GM21529 (cell line): ENCODE data around the gene LSP1.

Experiments
- ATAC-seq: cut with Tn5 transposase; IDR thresholded peaks from one replicate; pipeline ENCODE4 v1.9.1; 2021; ENCODE audit not compliant: unreplicated experiment

LSP1 gene

GRCh38 chr11:1824221-1825038, 28.5 kb upstream of the LSP1 start:
- ATAC-seq: no peak

GRCh38 chr11:1825039-1825740, 27.7 kb upstream of the LSP1 start:
- ATAC-seq: no peak

- ATAC-seq: no peak
Measured at GRCh38 chr11:1825785-1826451, 27.0 kb upstream of the LSP1 start.

GRCh38 chr11:1826552-1827094, 26.3 kb upstream of the LSP1 start:
- ATAC-seq: no peak

GRCh38 chr11:1827095-1827813, 25.6 kb upstream of the LSP1 start:
- ATAC-seq: no peak

GRCh38 chr11:1827931-1828330, 25.0 kb upstream of the LSP1 start:
- no peak for ATAC-seq

GRCh38 chr11:1828542-1828941, 24.3 kb upstream of the LSP1 start:
- no peak for ATAC-seq

- ATAC-seq: no peak
Measured at GRCh38 chr11:1829039-1829820, 23.7 kb upstream of the LSP1 start.

- no peak for ATAC-seq
Measured at GRCh38 chr11:1830004-1830321, 22.9 kb upstream of the LSP1 start.

GRCh38 chr11:1830322-1831223, 22.3 kb upstream of the LSP1 start:
- ATAC-seq: no peak

- no peak for ATAC-seq
Measured at GRCh38 chr11:1831338-1832210, 21.3 kb upstream of the LSP1 start.

GRCh38 chr11:1832211-1832919, 20.5 kb upstream of the LSP1 start:
- ATAC-seq: no peak

- no peak for ATAC-seq
Measured at GRCh38 chr11:1832920-1833295, 20.0 kb upstream of the LSP1 start.

- ATAC-seq: no peak
Measured at GRCh38 chr11:1834062-1834610, 18.7 kb upstream of the LSP1 start.

- no peak for ATAC-seq
Measured at GRCh38 chr11:1834779-1835670, 17.9 kb upstream of the LSP1 start, which contains the start of gene SYT8. TSS of gene SYT8 (plus strand) at chr11:1834990. CDS start at chr11:1835106, 116 bp downstream.

- ATAC-seq: no peak
Measured at GRCh38 chr11:1835671-1836010, 17.2 kb upstream of the LSP1 start.
